Activated CD4-positive, alpha-beta T cell treated with anti-CD3 and anti-CD28 coated beads for 4 hours (primary cell): Measurements from ENCODE around the gene SART1.

Experiments used
- DNase-seq, 2 donors: peaks; one replicate each; pipeline ENCODE4 v3.0.0-alpha.2; 2020

Gene SART1, protein sequence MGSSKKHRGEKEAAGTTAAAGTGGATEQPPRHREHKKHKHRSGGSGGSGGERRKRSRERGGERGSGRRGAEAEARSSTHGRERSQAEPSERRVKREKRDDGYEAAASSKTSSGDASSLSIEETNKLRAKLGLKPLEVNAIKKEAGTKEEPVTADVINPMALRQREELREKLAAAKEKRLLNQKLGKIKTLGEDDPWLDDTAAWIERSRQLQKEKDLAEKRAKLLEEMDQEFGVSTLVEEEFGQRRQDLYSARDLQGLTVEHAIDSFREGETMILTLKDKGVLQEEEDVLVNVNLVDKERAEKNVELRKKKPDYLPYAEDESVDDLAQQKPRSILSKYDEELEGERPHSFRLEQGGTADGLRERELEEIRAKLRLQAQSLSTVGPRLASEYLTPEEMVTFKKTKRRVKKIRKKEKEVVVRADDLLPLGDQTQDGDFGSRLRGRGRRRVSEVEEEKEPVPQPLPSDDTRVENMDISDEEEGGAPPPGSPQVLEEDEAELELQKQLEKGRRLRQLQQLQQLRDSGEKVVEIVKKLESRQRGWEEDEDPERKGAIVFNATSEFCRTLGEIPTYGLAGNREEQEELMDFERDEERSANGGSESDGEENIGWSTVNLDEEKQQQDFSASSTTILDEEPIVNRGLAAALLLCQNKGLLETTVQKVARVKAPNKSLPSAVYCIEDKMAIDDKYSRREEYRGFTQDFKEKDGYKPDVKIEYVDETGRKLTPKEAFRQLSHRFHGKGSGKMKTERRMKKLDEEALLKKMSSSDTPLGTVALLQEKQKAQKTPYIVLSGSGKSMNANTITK

DNA sequence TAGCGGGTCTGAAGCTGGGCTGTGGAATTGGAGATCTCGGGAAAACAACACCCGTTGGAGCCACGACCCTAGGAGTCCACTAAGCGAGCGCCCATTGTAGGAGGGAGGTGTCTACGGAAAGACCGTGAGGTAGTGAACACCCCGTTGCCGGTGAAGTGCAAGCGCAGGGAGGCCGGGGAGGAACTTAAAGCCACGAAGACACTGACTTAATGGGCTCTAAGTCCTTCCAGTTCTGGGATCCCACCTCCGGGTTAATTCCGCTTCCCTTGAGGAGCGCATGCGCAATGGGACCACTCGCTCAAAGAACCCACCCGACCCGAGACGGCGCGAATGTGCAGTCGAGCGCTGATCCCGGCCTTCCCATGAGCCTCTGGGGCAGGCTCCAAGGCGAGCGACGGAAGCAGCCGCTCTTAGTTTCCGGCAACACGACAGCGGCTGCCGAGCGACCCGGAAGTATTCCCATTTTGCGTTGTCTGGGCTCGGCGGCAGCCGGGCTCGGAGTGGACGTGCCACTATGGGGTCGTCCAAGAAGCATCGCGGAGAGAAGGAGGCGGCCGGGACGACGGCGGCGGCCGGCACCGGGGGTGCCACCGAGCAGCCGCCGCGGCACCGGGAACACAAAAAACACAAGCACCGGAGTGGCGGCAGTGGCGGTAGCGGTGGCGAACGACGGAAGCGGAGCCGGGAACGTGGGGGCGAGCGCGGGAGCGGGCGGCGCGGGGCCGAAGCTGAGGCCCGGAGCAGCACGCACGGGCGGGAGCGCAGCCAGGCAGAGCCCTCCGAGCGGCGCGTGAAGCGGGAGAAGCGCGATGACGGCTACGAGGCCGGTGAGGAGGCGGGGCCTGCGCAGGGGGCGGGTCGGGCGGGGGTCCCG lies at the start of gene SART1:
Gene SART1 (plus strand): TSS at position 468 of the 874 bp plus-strand sequence. CDS start 47 bp downstream, at position 515.
- peak; percentile 92 to 97 for DNase-seq

DNA sequence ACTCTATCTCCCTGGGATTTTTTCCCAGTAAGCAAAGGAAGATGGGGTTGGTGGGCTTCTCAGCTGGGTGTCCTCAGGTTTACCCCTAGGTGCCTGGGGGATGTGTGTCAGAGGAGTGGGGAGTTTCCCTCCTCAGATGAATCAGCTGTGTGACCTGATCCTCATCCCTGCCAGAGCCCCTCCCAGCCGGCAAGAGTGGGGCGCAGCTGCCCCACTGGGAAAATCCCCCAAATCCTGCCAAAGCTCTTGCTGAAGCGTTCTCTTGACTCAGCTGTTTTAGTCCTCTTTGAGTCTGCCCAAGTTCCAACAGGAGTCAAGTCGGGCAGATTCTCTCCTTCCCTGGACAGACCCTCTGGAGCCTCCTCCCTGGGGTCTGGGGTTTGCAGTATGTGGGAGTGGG lies 48.7 kb upstream of the SART1 start:
- no peak for DNase-seq

DNA sequence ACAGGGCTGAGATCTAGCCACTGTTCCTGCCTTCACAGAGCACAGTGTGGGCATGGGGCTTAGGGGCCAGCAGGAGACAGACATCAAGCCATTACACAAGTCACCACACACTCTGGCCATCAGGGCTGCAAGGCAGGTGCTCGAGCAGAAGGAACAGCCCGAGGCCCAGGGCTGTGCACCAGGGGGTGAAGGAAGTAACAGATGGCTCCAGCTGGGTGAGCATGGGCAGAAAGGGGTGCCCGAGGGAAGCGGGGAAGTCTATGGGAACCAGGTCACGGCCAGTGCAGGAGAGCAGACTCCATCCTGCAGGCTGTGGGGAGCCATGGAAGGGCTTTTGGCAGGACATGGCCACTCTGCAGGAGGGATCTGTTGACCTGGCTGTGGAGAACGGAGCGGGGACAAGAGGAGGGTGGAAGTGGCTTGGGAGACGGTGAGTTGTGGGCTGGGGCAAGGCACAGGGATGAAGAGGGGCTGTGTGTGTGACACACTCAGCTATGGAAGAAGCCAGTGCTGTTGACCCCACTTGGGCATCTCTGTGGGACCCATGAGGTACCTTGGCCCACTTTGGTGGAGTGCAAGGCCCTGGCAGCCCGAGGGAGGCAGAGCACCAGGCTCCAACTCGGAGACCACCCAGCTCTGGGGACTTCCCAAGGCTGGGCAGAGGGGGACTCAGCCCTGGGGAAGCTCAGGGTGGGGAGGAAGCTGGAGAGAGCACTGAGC lies 46.3 kb upstream of the SART1 start:
- DNase-seq: no peak

DNA sequence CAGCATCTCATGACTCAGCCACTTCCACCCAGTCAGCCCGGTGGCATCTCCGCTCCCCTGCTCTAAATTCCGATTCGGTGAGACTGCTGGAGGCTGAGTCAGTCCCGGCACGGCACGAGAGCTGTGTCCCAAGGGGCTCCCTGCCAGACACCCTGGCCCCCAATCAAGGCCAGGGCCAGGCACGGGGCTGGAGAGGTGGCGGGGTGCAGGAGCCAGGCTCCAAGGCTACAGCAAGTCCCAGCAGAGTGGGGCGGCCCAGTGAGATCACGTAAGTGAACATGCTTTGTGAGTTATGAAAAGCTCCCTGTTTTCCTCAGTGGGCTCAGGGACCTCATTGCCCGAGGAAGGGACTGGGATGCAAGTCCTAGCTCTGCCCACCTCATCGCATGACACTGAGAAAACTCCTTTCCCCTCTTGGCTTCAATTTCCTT lies 45.7 kb upstream of the SART1 start:
- no peak for DNase-seq

DNA sequence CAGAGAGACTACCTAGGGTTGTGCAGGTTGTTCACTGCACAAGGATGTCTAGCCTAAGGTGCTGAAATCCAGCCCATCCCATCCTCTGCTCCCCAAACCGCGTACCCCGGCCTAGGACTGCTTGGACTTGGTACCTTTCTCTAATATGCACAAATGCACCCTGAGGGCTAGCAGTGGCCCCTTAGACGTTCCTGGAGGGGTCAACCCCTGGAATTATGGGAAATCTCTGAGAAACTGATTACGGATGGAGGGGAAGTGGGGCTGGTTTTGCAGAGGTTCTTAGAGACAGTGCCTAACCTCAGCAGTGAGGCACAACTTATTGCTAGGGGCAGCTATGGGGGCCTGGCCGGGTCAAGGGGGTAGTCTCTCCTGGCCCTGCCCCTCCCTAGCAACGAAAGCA lies 45.1 kb upstream of the SART1 start:
- DNase-seq: no peak

DNA sequence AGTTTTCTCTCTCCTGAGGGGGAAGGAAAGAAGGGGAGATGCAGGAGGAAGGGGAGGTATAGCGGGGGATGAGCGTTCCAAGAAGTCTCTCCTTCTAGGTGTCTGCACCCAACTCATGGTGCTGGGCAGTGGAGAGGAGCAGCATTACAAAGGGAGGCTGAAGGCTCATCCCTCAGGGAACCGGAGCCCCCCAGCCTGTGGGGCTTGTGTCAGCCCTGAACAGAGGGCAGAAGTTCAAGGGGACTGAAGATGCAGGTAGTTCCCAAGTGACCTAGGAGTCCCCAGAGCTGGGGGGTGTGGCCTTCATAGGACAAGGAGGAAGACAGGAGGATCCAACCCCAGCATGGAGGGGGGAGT lies 44.5 kb upstream of the SART1 start:
- DNase-seq: no peak

DNA sequence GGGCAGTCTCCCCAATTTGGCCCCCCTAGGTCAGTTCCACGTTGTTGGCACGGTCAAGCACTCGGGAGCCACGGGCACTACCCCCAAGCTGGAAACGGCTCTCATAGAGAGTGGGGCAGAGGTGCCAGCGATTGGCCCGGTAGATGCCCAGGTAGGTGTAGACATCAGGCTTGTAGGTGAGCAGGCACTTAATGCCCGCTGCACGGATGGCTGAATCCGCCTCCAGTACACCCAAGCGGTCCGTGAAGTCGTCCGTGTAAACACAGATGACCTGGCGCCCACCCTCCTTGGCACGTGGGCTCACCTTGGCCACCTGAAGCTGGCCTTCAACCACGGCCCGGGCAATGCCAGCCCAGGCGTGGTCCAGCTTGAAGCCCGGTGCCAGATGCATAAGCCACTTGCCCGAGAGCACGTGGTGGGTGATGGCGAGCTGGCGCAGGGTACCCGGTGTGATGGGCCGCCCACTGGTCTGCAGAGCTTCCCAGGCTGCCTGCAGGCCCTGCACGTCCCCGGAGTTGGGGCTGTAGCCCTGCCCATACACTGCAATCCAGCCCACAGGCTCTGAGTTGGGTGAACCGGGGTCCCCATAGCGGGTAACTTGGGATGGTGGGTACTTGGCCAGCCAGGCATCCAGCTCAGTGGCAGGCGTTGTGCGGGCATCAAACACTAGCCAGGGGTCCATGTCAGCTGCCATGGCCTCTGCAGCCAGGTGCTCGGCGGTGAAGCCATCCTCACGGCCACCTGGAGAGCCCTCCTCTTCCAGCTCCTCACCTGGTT lies 43.9 kb upstream of the SART1 start:
- DNase-seq: no peak

DNA sequence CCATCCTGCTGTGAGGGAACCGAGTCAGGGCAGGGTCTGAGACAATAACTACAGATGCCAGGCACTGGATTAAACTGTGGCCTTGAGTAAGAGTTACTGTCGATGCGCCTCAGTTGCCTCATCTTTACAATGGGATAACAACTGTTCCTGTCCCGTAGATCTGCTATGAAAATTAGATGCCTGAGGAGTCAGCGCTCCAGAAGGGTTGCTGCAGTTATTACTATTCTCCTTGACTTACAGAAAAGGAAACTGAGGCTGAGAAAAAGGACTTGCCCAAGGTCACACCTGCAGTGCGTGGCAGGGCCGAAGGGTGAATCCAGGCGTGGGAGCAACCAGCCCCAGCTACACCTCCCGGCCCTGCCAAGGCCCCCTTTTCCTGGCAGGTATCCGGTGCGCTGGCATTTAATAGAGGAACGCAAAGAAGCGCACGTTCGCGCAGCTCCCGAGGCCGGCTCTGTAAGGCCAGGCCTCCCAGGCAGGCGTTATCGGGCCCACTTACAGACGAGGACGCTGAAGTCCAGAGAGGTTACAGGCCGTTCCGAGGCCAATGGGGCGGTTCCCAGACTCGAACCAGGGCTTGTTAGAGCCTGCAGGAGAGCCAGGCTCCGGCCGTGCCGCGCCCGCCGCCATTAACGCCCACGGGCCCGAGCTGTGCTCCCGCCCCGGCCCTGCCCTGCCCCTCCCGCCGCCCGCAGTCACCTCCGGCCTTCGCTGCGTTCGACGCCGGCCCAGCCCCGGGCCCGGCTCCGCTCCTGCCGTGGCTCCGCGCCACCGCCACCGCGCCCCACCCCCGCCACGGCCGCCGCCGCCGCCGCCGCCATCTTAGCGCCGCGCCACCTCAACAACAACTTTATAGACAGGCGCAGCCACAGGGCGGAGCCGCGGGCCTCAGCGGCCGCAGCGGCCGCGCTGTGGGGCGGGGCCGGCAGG lies 43.1 kb upstream of the SART1 start, which contains the start of gene C11orf68:
Gene C11orf68 (minus strand): TSS at position 852 of the 930 bp plus-strand sequence. CDS start 31 bp downstream, at position 821.
- no peak for DNase-seq

DNA sequence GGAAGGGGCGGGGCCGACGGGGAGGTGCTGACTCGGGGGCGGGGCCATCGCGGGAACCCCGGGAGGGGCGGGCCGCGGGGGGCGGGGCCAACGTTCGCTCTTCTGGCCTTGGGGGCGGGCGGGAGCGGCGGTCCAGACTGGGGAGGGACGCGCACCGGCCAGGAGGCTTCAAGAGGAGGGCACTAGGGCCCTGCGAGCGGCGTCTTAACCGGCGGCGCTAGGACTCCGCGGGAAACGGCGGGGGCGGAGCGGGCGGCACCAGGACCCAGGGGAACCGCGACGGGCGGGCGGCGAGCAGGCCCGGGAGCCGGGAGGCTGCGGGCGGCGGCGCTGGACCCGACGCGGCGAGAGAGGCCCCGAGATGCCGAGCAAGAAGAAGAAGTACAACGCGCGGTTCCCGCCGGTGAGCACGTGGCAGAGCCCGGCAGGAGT lies 42.4 kb upstream of the SART1 start, which contains the start of gene DRAP1:
Gene DRAP1 (plus strand): TSS at position 286 of the 432 bp plus-strand sequence. CDS start 76 bp downstream, at position 362.
- peak; percentile 99 to 100 for DNase-seq

DNA sequence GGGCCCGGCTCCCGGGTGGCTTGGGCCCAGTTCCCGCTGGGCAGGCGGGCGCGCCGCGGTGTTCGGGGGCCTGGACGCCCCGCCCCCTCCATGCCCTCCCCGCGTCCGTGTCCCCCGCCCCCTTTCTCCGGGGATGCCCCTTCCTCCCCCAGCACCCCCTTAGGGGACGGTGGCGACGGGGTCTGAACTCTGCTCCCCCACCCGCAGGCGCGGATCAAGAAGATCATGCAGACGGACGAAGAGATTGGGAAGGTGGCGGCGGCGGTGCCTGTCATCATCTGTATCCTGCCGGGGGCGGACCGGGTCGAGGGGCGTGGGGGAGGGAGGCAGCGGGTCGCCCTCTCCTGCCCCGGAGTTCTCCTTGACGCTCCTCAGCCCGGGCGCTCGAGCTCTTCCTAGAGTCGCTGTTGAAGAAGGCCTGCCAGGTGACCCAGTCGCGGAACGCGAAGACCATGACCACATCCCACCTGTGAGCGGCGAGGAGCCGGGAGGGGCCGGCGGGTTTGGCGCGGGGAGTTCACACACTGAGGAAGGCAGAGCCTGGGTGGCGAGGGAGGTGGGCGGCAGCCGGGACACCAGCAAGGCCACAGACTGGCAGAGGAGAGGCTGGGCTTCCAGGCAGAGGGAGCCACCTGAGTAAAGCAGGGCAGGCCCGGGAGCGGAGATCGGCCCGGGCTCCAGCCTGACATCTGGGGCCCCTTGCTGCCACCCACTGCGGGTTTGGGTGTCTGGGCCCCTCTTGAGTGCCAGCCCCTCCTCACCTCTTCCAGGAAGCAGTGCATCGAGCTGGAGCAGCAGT lies 41.8 kb upstream of the SART1 start:
- DNase-seq: peak; percentile 62 to 71

DNA sequence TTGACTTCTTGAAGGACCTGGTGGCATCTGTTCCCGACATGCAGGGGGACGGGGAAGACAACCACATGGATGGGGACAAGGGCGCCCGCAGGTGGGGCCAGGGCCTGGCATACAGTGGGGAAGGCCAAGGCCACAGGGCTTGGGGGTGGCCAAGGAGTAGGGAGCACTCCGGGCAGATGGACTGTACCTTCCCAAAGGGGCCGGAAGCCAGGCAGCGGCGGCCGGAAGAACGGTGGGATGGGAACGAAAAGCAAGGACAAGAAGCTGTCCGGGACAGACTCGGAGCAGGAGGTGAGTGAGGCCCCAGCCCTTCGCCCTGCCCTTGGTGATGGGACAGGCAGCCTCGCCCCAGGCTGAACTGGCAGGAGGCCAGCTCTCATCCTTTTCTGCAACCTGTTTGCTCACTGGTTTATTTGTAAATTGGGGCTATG lies 41.1 kb upstream of the SART1 start:
- DNase-seq: no peak

DNA sequence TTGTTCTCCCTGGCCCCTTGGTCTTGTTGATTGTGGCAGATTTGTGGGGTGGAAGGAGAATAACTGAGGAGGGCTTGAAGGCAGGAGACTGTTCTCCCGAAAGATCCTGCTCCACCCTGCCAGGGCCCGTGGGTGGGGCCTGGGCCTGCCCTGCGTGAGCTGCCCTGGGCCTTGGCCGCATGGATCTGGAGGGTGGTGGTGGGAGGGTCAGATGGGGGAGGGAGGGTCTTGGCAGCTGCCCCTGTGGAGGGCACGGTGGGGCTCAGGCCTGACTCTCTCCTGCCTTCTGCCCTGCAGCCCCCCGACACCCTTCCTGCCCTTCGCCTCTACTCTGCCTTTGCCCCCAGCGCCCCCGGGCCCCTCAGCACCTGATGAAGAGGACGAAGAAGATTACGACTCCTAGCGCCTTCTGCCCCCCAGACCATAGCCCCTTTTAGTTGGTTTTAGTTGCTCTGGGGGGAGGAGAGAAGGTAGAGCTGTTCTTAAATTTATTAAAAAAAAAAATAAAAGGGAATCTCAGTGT lies 40.4 kb upstream of the SART1 start:
- no peak for DNase-seq

DNA sequence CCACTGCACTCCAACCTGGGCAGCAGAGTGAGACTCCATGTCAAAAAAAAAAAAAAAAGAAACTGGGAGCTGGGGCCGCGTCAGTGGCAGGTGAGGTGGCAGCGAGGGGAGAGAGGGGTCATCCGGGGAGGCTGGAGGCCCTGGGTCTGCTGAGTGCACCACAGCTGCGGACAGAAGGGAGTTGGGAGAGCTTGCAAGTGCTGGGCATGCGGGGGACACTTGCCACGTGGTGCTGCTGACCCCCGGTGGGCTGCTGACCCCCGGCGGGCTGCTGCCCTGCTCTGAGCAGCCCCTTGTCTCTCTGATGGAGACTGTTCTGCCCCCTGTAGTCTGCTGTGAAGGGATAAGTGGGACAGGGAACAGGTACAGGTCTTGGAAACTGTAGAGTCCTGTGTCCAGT lies 39.7 kb upstream of the SART1 start:
- DNase-seq: no peak

DNA sequence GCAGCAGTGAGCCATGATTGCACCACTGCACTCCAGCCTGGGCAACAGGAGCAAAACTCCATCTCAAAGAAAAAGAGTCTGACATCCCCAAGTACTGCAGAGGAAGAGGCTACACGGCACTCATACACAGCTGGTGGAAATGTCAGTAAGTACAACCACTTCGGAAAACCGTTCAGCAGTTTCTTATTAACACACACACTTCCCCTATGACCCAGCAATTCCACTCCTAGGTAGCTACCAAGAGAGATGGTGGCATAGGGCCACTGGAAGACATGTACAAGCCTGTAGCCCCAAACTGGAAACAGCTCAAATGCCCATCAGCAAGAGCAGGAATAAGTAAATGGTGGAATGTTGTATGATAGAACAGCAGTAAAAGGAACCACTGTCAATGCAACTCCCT lies 39.0 kb upstream of the SART1 start:
- DNase-seq: no peak

DNA sequence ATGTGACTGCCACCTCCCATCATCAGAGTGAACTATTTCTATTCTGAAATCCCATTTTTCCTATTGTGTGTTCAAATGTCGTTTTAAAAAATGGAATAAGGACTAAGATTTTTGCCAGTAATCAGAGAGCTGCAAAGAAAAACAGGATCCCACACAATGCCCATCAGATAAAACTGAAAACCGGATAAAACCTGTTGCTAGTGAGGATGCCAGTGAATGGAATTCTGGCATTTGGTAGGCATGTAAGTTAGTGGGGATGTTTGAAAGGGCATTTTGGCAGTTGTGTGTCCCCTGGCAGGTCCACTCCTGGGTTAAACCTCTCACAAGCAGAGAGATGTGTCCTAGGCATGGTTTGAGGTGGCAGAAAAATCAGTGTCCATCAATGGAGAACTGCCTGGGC lies 36.1 kb upstream of the SART1 start:
- DNase-seq: no peak

DNA sequence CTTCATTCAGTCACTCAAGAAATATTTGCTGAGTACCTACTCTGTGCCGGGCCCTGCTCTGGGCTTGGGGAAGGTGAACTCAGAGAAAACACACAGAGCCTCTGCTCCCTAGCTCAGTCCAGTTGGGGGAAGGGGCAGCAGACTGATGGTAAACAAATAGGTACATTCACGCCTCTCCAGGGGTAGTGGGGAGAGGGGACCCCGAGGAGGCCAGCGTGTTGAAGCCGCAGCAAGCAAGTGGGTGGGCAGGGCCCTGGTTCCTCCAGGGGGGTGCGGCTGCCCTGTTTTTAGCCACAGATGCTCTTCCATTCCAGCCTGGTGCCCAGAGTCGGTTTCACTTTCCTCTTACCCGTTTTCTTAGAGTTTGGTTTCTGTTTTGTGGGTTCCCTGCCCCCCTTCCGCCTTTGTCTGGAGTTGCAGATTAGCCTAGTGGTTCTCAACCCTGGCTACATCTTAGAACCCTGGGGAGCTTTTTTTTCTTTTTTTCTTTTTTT lies 33.6 kb upstream of the SART1 start:
- peak; percentile 74 to 75 for DNase-seq

DNA sequence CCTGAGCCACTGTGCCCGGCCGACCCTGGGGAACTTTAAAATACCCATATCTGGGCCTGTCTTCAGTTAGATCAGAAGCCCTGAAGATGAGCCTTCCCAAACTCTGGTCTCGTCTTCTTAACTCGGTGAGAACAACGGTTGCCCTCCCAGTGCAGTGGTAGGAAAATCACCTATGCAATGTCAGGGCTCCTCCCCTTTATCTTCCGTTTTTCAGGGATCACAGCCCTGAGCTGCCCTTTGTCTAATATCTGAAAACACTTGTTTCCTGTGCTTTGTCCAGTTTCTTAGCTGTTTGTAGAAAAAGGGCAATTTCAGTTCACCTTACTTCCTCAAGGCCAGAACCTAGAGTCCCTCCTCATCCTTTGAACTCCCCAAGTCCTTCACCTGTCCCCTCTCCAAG lies 32.9 kb upstream of the SART1 start:
- no peak for DNase-seq

DNA sequence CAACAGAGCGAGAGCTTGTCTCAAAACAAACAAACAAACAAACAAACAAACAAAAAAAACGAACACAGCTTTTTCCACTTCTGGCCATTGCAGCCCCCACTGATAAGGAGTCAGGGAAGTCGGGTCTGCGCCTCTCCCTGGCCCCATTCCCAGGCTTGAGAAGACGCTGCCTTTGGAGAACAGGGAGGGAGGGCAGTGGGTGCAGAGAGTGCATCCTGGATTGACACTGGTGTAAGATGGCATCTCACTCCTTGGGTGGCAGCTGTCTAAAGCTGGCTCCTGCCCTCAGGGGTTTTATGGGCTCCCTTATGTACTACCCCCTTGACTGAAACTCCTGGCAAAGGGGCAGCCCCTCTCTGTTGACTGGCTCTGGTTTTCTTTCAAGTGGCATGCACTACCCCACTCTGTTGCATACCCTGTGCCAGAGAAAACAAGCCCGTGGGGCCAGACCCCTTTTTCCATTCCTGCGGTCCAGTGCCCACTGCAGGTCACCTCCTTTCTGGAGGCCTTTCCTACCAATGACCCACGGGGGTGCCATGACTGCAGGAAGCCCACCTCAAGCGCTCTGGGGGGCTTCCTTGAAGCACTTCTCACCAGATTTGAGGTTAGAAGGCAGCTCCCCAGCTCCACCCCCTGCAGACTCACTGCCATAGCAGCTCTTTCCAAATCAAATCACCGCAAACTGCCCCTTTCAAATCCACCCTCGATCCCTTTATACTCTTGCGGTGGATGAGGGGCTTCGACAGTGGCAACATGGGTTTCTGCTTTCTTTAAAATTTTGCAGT lies 29.6 kb upstream of the SART1 start:
- DNase-seq: no peak
